Central memory CD4-positive, alpha-beta T cell (primary cell): ENCODE data around the gene GLCCI1.
"Not testable (repeated sequence)": the region's sequence is repeated elsewhere in the genome, so short reads cannot be mapped to it uniquely, and the experiment has no call there.

ENCODE experiments used
- DNase-seq: peaks from one replicate; pipeline ENCODE4 v3.0.0; 2022

GLCCI1 gene

DNA sequence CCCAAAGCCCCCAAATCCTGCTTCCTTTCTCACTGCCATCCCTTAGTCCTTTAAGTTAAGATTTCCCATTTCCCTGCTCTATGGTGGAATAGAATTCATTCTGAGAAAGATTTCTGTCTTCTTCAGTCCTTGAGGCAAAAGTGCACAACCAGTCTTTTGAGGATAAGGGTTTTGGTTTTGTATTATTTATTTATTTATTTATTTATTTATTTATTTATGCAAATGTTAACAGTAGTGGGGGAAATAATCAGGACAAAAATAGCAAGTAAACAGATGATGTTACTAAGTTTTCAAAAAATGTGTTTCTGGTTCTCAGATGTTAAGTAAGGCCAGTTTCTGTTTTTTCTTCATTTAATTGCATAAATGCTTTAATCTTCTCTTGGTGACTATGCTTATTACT is 84.2 kb downstream of the GLCCI1 start:
- no peak for DNase-seq

DNA sequence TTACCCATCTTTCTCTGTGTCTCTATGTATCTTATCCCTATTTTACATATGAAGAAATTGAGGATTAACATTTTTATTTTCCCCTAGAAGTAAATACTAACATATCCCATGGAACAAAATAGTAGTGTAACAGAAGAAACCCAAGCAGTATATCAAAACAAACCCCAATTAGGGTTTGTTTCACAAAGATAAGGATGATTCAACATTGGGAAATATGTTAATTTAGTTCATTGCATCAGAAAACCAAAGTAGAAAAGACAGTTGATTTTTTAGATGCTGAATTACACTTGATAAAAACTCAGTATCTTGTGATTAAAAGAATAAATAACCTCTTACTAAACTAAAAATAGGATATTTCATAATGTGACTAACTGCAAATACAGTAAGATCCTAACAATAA is 87.8 kb downstream of the GLCCI1 start:
- no peak for DNase-seq

GRCh38 chr7:8057566-8057965 is 89.0 kb downstream of the GLCCI1 start:
- no peak for DNase-seq

DNA sequence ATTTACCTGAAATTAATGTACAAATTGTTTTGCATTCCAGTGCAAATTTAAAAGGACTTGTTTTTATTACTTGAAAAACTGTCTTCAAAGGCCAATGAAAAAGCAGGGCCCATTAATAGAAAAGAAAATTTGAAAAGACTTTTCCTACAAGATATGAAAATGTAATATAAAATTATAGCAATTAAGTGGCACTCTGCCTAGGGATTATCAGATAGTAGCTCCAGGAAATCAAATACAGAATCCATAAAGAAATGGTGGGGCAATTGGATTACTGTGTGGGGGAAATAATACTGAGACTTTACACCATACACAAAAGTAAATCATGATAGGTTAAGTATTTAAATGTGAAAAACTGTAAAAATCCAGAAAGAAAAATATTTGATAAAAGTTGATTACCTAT is 89.7 kb downstream of the GLCCI1 start:
- DNase-seq = no peak

DNA sequence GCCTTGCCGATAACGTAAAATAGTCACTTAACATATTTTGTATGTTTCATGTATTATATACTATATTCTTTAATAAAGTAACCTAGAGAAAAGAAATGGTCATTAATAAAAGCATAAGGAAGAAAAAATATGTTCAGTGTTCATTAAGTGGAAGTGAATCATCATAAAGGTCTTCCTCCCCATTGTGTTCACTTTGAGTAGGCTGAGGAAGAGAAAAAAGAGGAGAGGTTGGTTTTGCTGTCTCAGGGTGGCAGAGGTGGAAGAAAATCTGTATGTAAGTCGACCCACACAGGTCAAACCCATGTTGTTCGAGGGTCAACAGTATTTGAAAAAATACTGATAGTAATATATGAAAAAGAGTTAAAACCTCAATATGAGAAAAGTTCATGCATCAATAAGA is 90.3 kb downstream of the GLCCI1 start:
- DNase-seq = no peak

GRCh38 chr7:8060241-8060640 is 91.6 kb downstream of the GLCCI1 start:
- DNase-seq = no peak

DNA sequence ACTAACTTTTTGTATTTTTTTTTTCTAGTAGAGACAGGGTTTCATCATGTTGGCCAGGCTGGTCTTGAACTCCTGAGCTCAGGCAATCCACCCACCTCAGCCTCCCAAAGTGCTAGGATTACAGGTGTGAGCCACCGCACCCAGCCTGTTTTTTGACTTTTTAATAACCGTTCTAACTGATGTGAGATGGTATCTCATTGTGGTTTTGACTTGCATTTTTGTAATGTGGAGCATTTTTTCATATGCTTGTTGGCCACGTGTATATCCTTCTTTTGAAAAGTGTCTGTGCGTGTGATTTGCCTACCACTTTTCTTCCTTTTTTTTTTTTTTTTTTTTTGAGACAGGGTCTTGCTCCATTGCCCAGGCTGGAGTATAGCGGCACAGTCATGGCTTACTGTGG is 94.7 kb downstream of the GLCCI1 start:
- not testable (repeated sequence) for DNase-seq

- no peak for DNase-seq
Observed at GRCh38 chr7:8063706-8064297, 95.2 kb downstream of the GLCCI1 start.

- DNase-seq = no peak
Observed at GRCh38 chr7:8064828-8065227, 96.2 kb downstream of the GLCCI1 start.

GRCh38 chr7:8065356-8065813 is 96.8 kb downstream of the GLCCI1 start:
- no peak for DNase-seq

DNA sequence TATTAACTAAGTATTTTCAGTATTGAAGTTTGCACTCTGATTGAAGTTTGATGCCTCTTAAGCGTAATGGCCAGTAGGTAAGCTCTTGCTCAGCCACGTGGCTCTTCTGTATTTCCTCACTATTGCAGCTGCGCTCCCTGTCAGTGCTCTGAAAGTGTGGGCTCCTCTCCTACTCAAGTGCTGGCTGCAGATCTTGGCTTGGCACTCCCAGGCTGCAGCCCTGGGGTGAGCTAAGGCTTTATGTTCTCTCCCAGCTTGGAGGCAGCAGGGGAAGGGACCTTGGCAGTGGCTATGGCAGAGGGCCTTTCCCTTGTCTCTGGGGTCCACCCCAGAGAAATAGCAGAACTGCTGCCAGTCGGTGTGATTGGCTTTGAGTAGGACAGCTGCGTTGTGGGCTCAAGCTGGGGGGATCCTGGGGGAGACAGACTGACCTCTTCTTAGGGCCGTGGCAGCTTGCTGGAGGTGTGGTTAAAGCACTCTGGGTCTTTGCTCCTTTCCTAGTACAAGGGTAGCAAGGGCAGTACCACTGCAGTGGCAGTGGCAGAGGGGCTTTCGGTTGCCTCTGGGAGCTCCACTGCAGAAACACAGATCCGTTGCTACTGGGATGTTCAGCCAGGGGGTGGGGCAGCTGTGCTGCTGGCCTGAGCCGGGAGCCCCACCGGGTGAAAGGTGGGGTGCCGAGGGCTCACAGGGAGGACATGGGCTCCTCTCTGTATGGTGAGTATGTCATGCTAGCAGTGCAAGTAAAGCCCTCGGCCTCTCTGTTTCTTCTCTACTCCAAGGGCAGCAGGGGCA is 100.5 kb downstream of the GLCCI1 start:
- DNase-seq = no peak

DNA sequence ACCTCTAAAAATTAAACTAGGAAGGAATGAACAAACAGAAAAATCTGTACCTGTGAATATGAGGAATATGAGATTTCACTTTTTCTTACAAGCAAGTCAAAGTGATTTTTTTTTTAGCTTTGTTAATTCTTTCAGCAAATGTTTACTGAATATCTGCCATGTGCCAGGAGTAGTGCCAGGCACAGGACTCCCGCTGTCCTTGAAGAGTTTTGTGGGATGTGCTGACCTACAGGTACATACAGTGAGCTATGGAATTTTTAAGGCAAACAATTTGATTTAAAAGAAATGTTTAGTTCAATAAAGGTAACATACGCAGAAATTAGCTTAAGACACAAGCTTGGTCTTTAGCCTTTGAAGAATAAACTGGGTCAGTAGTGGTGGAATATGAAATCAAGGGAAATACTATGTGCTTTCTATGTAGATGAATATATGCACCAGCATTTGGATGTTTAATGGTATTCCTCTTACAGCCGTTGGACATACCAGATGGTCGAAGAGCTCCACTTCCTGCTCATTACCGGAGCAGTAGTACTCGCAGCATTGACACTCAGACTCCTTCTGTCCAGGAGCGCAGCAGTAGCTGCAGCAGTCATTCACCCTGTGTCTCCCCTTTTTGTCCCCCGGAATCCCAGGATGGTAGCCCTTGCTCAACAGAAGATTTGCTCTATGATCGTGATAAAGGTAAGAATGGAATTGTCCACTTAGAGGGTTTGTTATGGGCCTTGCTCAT is 102.0 kb downstream of the GLCCI1 start:
- no peak for DNase-seq

DNA sequence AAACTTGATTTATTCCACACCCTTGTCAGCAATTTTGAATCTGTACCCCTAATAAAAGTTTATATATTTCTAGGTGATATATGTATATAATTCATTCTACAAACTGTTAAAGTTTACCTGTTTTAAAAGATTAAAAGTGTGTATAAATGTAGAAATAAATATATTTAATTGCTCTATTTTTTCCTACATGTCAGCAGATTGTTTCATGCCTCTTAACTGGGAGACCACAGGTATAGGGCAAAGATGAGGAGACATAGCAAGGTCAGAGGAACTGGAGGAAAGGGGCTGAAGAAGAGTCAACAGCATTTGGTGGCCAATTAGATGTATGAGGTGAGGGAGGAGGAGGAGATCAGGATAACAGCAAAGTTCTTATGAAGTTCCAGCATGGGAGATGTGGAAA is 109.8 kb downstream of the GLCCI1 start:
- DNase-seq = no peak

- no peak for DNase-seq
Observed at GRCh38 chr7:8082762-8083161, 114.2 kb downstream of the GLCCI1 start.

DNA sequence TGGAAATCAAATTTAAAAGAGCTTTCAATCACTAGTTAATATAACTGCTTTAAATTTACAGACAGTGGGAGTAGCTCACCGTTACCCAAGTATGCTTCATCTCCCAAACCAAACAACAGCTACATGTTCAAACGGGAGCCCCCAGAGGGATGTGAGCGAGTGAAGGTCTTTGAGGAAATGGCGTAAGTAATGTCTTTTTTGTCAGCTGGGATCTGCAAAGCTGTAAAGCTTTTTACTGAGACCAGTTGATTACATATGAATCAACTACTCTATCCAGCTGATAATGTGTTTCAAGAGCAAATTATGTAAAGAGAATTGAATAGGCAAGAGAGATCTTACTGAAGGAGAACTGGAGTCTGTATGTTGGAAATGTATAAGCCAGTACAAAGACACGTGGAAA is 116.2 kb downstream of the GLCCI1 start:
- no peak for DNase-seq

DNA sequence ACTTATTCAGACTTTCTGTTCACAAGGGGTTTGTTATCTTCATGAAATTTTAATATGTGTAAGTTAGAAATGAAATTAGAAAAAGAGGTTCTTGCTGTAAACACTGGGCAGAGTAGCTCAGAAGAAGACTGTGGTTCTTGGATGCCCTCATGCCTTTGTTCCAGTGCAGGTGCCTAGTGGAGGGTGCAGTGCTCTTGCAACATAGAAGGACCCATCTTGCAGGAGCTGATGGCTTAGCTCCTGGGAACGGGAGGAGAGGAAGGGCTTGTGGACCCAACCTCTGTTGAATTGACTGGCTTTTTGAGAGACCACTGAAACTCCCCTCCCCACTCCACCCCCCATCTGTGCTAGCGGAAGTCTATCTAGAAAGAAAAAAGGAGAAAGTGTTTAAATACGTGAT is 116.8 kb downstream of the GLCCI1 start:
- no peak for DNase-seq

DNA sequence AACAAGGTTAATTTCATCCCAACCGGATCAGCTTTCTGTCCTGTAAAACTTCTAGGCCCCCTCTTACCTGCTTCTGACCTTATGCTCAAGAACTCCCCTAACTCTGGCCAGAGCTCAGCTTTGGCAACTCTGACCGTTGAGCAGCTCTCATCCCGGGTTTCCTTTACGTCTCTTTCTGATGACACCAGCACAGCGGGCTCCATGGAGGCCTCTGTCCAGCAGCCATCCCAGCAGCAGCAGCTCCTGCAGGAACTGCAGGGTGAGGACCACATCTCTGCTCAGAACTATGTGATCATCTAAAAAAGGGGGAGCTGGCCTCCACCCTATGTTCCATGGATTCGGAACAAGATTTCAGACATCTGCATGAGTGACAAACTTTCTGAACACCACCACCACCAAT is 117.6 kb downstream of the GLCCI1 start:
- DNase-seq = no peak

DNA sequence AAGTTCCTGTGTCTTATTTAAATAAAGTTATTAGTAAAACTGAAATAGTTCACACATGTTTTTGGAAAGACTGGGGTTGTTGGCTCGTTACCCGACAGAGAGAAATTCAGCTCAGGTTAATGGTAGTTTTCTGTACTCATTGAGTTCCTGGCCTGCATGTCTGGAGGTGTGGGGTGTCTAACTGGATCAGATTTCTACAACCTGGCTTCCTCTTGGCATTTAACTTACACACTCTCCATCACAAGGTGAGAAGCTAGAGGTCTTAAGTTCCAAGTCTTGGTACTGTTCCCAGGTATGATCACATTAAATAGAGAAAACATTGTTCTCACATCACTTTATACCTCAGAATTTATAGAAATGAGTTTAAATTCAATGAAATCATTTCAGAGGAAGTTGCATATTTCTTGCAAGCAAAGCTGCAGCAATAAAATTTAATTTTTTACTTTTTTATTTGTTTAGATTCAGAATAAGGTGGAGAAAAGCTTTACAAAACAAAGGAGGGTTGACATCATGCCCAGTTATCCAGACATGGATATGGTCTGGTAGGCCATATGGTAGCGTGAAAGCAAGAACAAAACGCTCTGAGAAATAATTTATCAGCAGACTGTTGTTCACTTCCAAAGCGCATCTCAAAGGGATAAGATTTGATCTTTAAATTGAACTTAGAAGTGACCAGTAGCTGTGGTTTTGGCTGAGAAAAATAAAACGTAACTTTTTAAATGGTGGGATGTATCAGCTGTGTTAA is 120.6 kb downstream of the GLCCI1 start:
- DNase-seq = no peak

GRCh38 chr7:8092140-8092539 is 123.5 kb downstream of the GLCCI1 start:
- no peak for DNase-seq

DNA sequence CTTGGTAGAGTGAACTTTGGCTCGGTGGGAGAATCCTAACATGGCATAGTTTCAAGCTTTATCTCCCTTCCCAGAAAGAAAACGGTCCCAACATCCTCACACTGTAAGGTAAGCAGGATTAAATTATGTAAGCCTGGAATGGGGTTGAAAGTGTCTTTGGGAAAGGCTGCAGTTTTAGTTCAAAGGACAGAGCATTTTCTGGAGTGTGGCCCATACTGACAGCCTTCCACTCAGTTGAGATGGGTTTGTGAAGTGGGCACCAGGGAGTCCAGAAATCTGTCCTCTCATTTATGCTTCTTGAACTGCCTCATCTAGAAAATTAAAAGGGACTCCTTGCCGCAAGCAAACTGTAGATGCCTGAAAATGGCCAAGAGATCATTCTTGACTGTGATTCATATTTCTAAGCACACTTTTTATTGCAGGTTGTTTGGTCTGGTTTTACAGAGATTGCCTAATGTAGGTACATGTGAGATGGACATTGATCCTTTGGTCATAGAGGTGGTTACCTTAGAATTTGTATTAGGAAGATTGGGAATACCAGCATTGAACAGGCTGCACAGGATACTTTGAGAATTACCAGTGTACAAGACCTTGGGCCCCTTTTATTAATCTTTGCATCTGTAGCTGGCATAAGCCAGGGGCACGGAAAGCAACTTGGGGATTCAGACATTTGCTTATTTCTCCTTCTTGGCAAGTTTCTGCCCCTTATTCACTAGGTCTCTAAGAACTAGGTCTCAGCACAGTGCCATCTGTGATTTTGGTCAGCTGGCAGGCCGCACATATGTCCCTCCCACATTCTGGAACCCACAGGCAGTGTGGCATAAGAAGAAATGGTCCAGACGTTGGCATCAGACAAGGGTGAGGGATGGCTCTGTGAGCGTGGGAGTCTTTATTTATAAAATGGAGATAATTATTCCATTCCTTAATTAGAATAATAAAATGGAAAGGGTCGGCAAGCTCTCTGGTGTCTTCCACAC is 125.9 kb downstream of the GLCCI1 start:
- DNase-seq = no peak

- not testable (repeated sequence) for DNase-seq
Observed at GRCh38 chr7:8101292-8101691, 132.7 kb downstream of the GLCCI1 start.

DNA sequence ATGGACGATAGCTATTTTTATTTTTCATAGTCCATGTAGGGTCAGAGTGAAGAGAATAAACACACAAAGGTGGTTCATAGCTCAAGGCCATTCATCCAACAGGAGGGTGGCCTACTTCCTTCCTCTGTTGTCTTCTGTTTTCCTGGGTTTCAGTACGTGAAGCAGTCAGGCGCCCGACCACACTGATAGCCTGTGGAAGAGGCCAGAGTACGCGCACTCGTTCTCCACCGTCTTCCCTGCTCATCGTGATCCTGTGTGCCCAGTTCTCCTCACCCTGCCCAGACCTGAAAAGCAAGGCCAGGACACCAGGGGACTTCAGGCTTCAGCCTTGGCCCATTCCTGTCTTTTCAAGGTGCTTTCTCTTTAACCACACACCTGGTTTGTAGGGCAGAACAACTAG is 134.7 kb downstream of the GLCCI1 start:
- no peak for DNase-seq
